ENCODE measurements around the gene ELAVL4.

DNA sequence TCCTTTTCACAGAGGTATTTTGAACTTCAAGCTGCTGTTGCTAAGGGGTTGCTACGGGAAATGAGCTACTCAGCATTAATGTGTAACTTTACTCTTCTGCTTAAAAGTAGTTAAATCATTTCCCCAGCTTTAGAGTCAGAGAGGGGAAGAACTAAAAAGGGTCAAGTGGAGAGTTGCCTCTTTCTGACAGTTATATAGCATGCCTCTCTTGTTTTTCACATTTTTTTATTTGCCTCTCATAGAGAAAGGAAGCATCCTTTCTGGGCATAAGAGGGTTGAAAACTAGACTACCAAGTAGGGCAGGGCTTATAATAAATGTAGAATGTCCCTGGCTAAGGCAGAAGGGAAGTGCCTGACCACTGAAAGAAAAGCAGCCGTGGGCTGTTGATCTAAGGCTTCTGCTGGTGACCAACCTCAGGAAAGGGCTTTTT is 10.1 kb upstream of the ELAVL4 start:
- TF ChIP-seq, protein P1, sequence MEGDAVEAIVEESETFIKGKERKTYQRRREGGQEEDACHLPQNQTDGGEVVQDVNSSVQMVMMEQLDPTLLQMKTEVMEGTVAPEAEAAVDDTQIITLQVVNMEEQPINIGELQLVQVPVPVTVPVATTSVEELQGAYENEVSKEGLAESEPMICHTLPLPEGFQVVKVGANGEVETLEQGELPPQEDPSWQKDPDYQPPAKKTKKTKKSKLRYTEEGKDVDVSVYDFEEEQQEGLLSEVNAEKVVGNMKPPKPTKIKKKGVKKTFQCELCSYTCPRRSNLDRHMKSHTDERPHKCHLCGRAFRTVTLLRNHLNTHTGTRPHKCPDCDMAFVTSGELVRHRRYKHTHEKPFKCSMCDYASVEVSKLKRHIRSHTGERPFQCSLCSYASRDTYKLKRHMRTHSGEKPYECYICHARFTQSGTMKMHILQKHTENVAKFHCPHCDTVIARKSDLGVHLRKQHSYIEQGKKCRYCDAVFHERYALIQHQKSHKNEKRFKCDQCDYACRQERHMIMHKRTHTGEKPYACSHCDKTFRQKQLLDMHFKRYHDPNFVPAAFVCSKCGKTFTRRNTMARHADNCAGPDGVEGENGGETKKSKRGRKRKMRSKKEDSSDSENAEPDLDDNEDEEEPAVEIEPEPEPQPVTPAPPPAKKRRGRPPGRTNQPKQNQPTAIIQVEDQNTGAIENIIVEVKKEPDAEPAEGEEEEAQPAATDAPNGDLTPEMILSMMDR (IDR thresholded peaks at IDR 0.05) = no peak
- no peak for TF ChIP-seq ZSCAN18 (CRISPR knock-in tag; IDR thresholded peaks at IDR 0.05)
- no peak for TF ChIP-seq FOXJ3 (CRISPR knock-in tag; IDR thresholded peaks at IDR 0.05; ENCODE audit: borderline replicate concordance)
- TF ChIP-seq, protein P2, sequence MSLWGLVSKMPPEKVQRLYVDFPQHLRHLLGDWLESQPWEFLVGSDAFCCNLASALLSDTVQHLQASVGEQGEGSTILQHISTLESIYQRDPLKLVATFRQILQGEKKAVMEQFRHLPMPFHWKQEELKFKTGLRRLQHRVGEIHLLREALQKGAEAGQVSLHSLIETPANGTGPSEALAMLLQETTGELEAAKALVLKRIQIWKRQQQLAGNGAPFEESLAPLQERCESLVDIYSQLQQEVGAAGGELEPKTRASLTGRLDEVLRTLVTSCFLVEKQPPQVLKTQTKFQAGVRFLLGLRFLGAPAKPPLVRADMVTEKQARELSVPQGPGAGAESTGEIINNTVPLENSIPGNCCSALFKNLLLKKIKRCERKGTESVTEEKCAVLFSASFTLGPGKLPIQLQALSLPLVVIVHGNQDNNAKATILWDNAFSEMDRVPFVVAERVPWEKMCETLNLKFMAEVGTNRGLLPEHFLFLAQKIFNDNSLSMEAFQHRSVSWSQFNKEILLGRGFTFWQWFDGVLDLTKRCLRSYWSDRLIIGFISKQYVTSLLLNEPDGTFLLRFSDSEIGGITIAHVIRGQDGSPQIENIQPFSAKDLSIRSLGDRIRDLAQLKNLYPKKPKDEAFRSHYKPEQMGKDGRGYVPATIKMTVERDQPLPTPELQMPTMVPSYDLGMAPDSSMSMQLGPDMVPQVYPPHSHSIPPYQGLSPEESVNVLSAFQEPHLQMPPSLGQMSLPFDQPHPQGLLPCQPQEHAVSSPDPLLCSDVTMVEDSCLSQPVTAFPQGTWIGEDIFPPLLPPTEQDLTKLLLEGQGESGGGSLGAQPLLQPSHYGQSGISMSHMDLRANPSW (CRISPR knock-in tag; conservative IDR thresholded peaks at IDR 0.05; ENCODE audit: low read depth) = no peak
- no peak for TF ChIP-seq ZNF263 (CRISPR knock-in tag; IDR thresholded peaks at IDR 0.05; ENCODE audit: low read depth)
- TF ChIP-seq ZNF121 (CRISPR knock-in tag; IDR thresholded peaks at IDR 0.05) = no peak
- TF ChIP-seq NFYB (CRISPR knock-in tag; conservative IDR thresholded peaks at IDR 0.05; ENCODE audit: low read depth) = no peak
- TF ChIP-seq E2F4 (CRISPR knock-in tag; IDR thresholded peaks at IDR 0.05; ENCODE audit: borderline replicate concordance, low read depth) = no peak
- TF ChIP-seq NR3C1 (CRISPR knock-in tag; conservative IDR thresholded peaks at IDR 0.05; ENCODE audit: low read depth) = no peak
